PFSK-1 (cell line): ENCODE measurements around the gene CPNE6.

Experiments used
- POLR2AphosphoS5 ChIP-seq: IDR thresholded peaks from 2 replicates; pipeline ENCODE4 v1.6.1; 2012; ENCODE audit warnings: low read depth, mild to moderate bottlenecking, control low read depth, low read length, moderate library complexity
- SIN3A ChIP-seq: IDR thresholded peaks from 2 replicates; pipeline ENCODE4 v1.6.1; 2012; ENCODE audit warnings: mild to moderate bottlenecking, low read length, moderate library complexity, borderline replicate concordance; ENCODE audit not compliant: insufficient read depth
- TAF1 ChIP-seq: IDR thresholded peaks from 2 replicates; pipeline ENCODE4 v1.6.1; 2012; ENCODE audit warnings: low read length, control low read depth, borderline replicate concordance; ENCODE audit not compliant: insufficient read depth
- TF ChIP-seq, protein P1 (sequence below), 2 experiments: IDR thresholded peaks; 2 replicates each; pipeline versions ENCODE4 v1.6.1 to v1.8.0; 2011 to 2012; ENCODE audit warnings: low read depth in 2 of 2, low read length in 2 of 2, control low read depth in 1 of 2, inconsistent platforms in 1 of 2, mild to moderate bottlenecking in 1 of 2, moderate library complexity in 1 of 2; ENCODE audit not compliant: insufficient read depth in 1 of 2

DNA sequence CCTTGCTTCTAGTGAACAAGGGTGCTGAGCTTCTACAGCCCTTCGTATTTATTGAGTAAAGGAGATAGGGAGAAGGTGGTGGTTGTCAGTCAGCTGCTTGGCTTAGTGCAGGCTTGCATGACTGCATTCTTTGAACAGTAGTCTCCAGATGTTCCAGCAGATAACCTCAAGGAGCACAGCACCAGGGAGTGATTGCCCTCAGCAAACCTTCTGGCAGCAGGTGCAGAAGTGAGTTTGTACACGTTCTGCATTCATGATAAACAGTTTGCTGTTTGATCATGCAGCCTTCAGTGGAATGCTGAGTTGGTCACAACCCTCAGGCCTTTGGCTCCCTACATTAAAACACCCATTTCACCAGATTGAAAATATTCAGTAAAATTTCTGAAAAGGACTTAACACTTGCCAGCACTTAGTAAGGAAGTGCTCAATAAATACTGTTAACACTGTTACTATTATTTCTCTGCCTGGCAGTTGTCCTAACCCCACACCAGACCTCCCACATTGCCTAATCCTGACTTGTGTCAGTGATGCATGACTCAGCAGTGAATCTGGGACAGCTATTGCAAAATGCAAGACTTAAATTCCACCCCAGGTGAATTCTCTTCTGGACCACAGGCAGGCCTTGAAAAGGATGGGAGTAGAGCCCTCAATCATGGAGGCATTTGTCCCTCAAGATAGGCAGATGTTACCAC is 38.5 kb upstream of the CPNE6 start:
- TF ChIP-seq POLR2AphosphoS5 (no peak), TAF1 (no peak), SIN3A (no peak)
- TF ChIP-seq, protein P1, sequence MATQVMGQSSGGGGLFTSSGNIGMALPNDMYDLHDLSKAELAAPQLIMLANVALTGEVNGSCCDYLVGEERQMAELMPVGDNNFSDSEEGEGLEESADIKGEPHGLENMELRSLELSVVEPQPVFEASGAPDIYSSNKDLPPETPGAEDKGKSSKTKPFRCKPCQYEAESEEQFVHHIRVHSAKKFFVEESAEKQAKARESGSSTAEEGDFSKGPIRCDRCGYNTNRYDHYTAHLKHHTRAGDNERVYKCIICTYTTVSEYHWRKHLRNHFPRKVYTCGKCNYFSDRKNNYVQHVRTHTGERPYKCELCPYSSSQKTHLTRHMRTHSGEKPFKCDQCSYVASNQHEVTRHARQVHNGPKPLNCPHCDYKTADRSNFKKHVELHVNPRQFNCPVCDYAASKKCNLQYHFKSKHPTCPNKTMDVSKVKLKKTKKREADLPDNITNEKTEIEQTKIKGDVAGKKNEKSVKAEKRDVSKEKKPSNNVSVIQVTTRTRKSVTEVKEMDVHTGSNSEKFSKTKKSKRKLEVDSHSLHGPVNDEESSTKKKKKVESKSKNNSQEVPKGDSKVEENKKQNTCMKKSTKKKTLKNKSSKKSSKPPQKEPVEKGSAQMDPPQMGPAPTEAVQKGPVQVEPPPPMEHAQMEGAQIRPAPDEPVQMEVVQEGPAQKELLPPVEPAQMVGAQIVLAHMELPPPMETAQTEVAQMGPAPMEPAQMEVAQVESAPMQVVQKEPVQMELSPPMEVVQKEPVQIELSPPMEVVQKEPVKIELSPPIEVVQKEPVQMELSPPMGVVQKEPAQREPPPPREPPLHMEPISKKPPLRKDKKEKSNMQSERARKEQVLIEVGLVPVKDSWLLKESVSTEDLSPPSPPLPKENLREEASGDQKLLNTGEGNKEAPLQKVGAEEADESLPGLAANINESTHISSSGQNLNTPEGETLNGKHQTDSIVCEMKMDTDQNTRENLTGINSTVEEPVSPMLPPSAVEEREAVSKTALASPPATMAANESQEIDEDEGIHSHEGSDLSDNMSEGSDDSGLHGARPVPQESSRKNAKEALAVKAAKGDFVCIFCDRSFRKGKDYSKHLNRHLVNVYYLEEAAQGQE (IDR thresholded peaks at IDR 0.05; ENCODE audit: insufficient read depth in 1 of 2, low read depth in 2 of 2, low read length in 2 of 2): no peak
